Measurements from ENCODE around the gene ELOF1. TPM values are rescaled to one million over a fixed set of nuclear protein-coding genes. Genes with fewer than 3 reads are reported as not detected.

The ELOF1 gene
- total and polyA plus RNA-seq, 2 of the 13 experiments (the other 11 are each of a cell fraction or from before 2014, with no cell fraction given) = 14.5 to 43.2 TPM

GRCh38 chr19:11597202-11598102 lies 38.4 kb upstream of the ELOF1 start, which contains the start of gene ZNF627 (continued):
- TF ChIP-seq KLF15 (CRISPR knock-in tag; IDR thresholded peaks at IDR 0.05; ENCODE audit: borderline replicate concordance) = no peak
- TF ChIP-seq MAZ (IDR thresholded peaks at IDR 0.05; ENCODE audit: borderline replicate concordance, low read depth, low read length) = 0 out of 2 replicates have a peak, but pooled peaks have one; percentile 15
- TF ChIP-seq MAZ (CRISPR knock-in tag; IDR thresholded peaks at IDR 0.05; ENCODE audit: low read depth) = peak; percentile 89
- peak; percentile 57; the same call in 1 of the 2 replicates for TF ChIP-seq ZBTB7A (CRISPR knock-in tag; IDR thresholded peaks at IDR 0.05)
- TF ChIP-seq ZNF296 (CRISPR knock-in tag; conservative IDR thresholded peaks at IDR 0.05) = no peak
- TF ChIP-seq MED13 (CRISPR knock-in tag; IDR thresholded peaks at IDR 0.05) = no peak
- 0 out of 2 replicates have a peak, but pooled peaks have one; percentile 72 for TF ChIP-seq KMT2B (CRISPR knock-in tag; IDR thresholded peaks at IDR 0.05)
- TF ChIP-seq IKZF5 (CRISPR knock-in tag; IDR thresholded peaks at IDR 0.05) = peak; percentile 96
- no peak for TF ChIP-seq RBM39 (IDR thresholded peaks at IDR 0.05; ENCODE audit: low read depth, low read length, poor library complexity, severe bottlenecking)
- no peak for TF ChIP-seq NR1H2 (CRISPR knock-in tag; IDR thresholded peaks at IDR 0.05; ENCODE audit: borderline replicate concordance, low read depth)
- TF ChIP-seq FOXO4 (CRISPR knock-in tag; conservative IDR thresholded peaks at IDR 0.05) = no peak
- TF ChIP-seq, protein P1, sequence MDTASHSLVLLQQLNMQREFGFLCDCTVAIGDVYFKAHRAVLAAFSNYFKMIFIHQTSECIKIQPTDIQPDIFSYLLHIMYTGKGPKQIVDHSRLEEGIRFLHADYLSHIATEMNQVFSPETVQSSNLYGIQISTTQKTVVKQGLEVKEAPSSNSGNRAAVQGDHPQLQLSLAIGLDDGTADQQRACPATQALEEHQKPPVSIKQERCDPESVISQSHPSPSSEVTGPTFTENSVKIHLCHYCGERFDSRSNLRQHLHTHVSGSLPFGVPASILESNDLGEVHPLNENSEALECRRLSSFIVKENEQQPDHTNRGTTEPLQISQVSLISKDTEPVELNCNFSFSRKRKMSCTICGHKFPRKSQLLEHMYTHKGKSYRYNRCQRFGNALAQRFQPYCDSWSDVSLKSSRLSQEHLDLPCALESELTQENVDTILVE (CRISPR knock-in tag; IDR thresholded peaks at IDR 0.05) = no peak
- TF ChIP-seq FOXK2 (IDR thresholded peaks at IDR 0.05) = no peak
- no peak; the same call in 1 of the 2 replicates for TF ChIP-seq ZNF460 (CRISPR knock-in tag; IDR thresholded peaks at IDR 0.05; ENCODE audit: borderline replicate concordance)
- no peak for TF ChIP-seq U2AF2 (IDR thresholded peaks at IDR 0.05; ENCODE audit: low read depth, low read length)
- TF ChIP-seq CHD4 (IDR thresholded peaks at IDR 0.05; ENCODE audit: borderline replicate concordance, low read length) = no peak
- peak; percentile 65; the same call in 1 of the 2 replicates for TF ChIP-seq CENPT (CRISPR knock-in tag; IDR thresholded peaks at IDR 0.05; ENCODE audit: low read depth)
- TF ChIP-seq ZZZ3 (CRISPR knock-in tag; IDR thresholded peaks at IDR 0.05; ENCODE audit: borderline replicate concordance) = no peak
- TF ChIP-seq AHR (CRISPR knock-in tag; IDR thresholded peaks at IDR 0.05) = peak; percentile 46; the same call in 1 of the 2 replicates
- peak; percentile 80; the same call in 1 of the 2 replicates for TF ChIP-seq ZNF446 (CRISPR knock-in tag; IDR thresholded peaks at IDR 0.05)
- 0 out of 2 replicates have a peak, but pooled peaks have one; percentile 21 for TF ChIP-seq CBX5 (CRISPR knock-in tag; IDR thresholded peaks at IDR 0.05; ENCODE audit: borderline replicate concordance)
- no peak for TF ChIP-seq JUN (CRISPR knock-in tag; IDR thresholded peaks at IDR 0.05)
- no peak for TF ChIP-seq TOE1 (CRISPR knock-in tag; IDR thresholded peaks at IDR 0.05)
- TF ChIP-seq PRPF4 (IDR thresholded peaks at IDR 0.05; ENCODE audit: low read depth, low read length, poor library complexity, severe bottlenecking) = no peak
- TF ChIP-seq SP4 (CRISPR knock-in tag; IDR thresholded peaks at IDR 0.05) = peak; percentile 76; the same call in 1 of the 2 replicates
